Lung (tissue), 12 donors: ENCODE results near the gene BMPR2. TPM values are rescaled to one million over a fixed set of nuclear protein-coding genes. Genes with fewer than 3 reads are reported as not detected.
A peak's percentile ranks its signal among the peaks of the same experiment; 100 is the strongest.

Source experiments
- ATAC-seq: fragments of 200-7000 bp; cut with Tn5 transposase; one replicate; pipeline ENCODE4 v1.9.1; 2020; ENCODE audit warnings: moderate number of reproducible peaks; ENCODE audit not compliant: insufficient read depth, low FRiP score
- DNase-seq, 3 donors: peaks; one replicate each; pipeline ENCODE4 v3.0.0-alpha.2; 2013 to 2017
- H3K27ac ChIP-seq, 2 donors: one replicate each; pipeline ENCODE4 v1.5.1; 2013; ENCODE audit warnings: mild to moderate bottlenecking in 2 of 2, moderate library complexity in 2 of 2, control low read depth in 1 of 2, inconsistent platforms in 1 of 2, low read depth in 1 of 2, low read length in 1 of 2
- H3K27me3 ChIP-seq, 3 donors: one replicate each; pipeline ENCODE4 v1.5.1; 2013; ENCODE audit warnings: low read length in 2 of 3; ENCODE audit not compliant: control insufficient read depth in 3 of 3, insufficient read depth in 3 of 3
- H3K36me3 ChIP-seq, 4 donors: one replicate each; pipeline ENCODE4 v1.5.1; 2013; ENCODE audit warnings: low read length in 4 of 4, mild to moderate bottlenecking in 1 of 4, moderate library complexity in 1 of 4; ENCODE audit not compliant: control insufficient read depth in 4 of 4, insufficient read depth in 4 of 4
- H3K4me1 ChIP-seq, 5 donors: one replicate each; pipeline ENCODE4 v1.5.1; 2013; ENCODE audit warnings: low read length in 5 of 5, mild to moderate bottlenecking in 2 of 5, moderate library complexity in 1 of 5; ENCODE audit not compliant: control insufficient read depth in 5 of 5, insufficient read depth in 5 of 5
- H3K4me3 ChIP-seq: one replicate; pipeline ENCODE4 v1.5.1; 2013; ENCODE audit warnings: mild to moderate bottlenecking, control low read depth, moderate library complexity
- H3K9ac ChIP-seq, 2 donors: one replicate each; pipeline ENCODE4 v1.5.1; 2013; ENCODE audit warnings: low read length in 2 of 2, control low read depth in 1 of 2; ENCODE audit not compliant: insufficient read depth in 1 of 2
- H3K9me3 ChIP-seq, 4 donors: one replicate each; pipeline ENCODE4 v1.5.1; 2013; ENCODE audit warnings: low read length in 3 of 4, mild to moderate bottlenecking in 1 of 4, moderate library complexity in 1 of 4; ENCODE audit not compliant: control insufficient read depth in 4 of 4, insufficient read depth in 3 of 4
- WGBS, 2 donors: extraction: QIAGEN DNeasy Blood & Tissue Kit; methylation state at CpG; one replicate each; pipeline ENCODE4 v1.1.7; 2013; 5-methylcytosine and 5-hydroxymethylcytosine counted together
- polyA plus RNA-seq, 2 donors: library from polyadenylated mRNA; stranded (reverse); fragments of 200-250 nt; gene quantifications; one replicate each; pipeline ENCODE4 v1.2.1, GENCODE V29; 2013
- total RNA-seq, 2 donors: library from RNA; depleted of rRNA in 1 of 2; stranded (reverse); fragments of >200 nt in 1 of 2; gene quantifications; one replicate each; pipeline ENCODE4 v1.2.1, GENCODE V29; 2014 to 2021
- TF ChIP-seq, protein P1 (sequence below): IDR thresholded peaks from 2 replicates; pipeline ENCODE4 v1.5.1; 2012; ENCODE audit warnings: mild to moderate bottlenecking; ENCODE audit errors: control extremely low read depth, extremely low read depth
- donor health status: control.
- donor health status: control.
- donor health status: Bipolar disorder and iron deficiency.
- donor health status: healthy.
- donor health status: DM: yes; HTN: yes; CAD: no.

The BMPR2 gene
- total and polyA plus RNA-seq, 4 donors: 11.4 to 107 (median 36.7) TPM

DNA sequence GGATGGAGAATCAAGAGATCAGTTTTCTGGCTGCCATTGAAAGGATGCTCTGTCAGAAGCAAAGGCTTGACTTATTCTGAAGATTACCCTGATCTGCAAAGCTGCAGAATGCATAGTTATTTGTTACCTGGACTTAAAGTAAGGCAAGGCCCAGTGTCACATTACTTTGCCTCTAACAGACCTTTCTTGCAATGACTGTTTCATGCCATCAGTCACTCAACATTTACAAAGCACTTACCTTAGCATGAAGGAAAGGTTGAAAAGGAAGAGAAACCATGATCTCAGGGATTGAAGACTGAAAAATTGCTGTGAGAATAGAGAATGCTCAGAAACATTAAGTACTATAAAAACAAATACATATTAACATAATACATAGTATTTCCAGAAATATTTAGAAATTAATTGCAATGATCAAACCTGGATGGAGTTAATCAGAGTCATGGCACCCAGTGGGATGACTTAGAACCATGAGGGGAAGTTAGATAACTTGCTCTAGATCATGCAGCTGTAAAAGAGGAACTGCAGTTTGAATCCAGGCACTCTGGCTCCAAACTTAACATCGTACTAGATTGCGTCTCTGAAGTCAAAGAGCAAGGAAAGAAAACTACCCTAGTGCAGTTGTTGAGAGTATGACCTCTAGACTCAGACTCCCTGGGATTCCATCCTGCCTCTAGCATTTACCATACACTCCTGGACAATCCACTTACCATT is 232.2 kb downstream of the BMPR2 start:
- no peak for ATAC-seq

DNA sequence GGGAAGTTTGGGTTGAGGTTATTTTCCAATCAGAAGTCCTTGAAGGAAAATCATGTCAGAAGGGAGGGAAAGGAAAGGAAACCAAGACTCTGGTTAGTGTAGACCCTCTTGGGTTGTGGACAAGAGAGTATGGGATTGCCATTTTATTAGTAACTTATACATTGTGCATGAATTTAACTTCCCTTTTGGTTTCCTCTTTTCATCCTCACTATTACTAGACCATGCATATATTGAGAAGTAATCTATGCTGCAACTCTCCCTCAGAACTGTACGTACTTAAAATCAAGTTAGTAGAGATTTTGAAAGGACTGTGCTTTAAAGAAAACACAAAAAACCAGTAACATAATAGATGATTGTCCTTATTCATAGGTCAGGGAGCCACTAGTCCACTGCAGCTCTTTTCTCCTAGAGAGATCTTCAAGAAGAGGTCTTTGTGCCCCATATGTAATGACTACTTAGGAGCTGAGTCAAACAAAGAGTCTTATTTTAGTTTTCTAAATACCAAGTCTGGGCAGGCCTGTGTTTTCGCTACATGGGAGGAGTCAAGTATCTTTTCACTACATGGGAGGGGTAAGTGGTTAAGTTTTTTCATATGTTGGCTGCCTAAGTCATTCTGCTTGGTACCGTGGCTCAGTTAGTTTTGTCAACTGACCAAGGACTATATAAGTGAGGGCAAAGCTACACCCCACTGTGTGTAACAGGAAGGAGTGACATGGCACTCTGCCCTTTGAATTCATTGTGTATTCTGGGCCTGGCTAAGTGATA is 233.4 kb downstream of the BMPR2 start:
- peak overlapping the region in 1 of 2 donors; percentile 4 for H3K27ac ChIP-seq
- H3K4me1 ChIP-seq: peaks cover 0 to 2% (median 0%) of the 10 kb centered on the region in 5 donors
- no peak overlapping the region for H3K9ac ChIP-seq
- ATAC-seq (peak; percentile 66), DNase-seq (no peak)
- no peak overlapping the region for H3K4me3 ChIP-seq
- no peaks in the 10 kb centered on the region for H3K27me3 ChIP-seq
- TF ChIP-seq, protein P1, sequence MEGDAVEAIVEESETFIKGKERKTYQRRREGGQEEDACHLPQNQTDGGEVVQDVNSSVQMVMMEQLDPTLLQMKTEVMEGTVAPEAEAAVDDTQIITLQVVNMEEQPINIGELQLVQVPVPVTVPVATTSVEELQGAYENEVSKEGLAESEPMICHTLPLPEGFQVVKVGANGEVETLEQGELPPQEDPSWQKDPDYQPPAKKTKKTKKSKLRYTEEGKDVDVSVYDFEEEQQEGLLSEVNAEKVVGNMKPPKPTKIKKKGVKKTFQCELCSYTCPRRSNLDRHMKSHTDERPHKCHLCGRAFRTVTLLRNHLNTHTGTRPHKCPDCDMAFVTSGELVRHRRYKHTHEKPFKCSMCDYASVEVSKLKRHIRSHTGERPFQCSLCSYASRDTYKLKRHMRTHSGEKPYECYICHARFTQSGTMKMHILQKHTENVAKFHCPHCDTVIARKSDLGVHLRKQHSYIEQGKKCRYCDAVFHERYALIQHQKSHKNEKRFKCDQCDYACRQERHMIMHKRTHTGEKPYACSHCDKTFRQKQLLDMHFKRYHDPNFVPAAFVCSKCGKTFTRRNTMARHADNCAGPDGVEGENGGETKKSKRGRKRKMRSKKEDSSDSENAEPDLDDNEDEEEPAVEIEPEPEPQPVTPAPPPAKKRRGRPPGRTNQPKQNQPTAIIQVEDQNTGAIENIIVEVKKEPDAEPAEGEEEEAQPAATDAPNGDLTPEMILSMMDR: no peak
- no peaks in the 10 kb centered on the region for H3K9me3 ChIP-seq
- WGBS, 2 donors: 57 to 58% methylated on average over 3 of the region's 3 CpGs
- H3K36me3 ChIP-seq: no peaks in the 10 kb centered on the region

More for the DNA sequence above, 232.2 kb downstream of the BMPR2 start:
- WGBS, 2 donors: 45 to 72% methylated on average over 2 of the region's 2 CpGs
- Histone ChIP-seq H3K9me3 (no peaks in the 10 kb centered on the region), H3K4me1 (peaks cover 0 to 2% (median 0%) of the 10 kb centered on the region in 5 donors), H3K27me3 (no peaks in the 10 kb centered on the region), H3K36me3 (no peaks in the 10 kb centered on the region), H3K9ac (no peak overlapping the region), H3K27ac (no peak overlapping the region), H3K4me3 (no peak overlapping the region)
- TF ChIP-seq, protein P1: no peak
- DNase-seq: no peak

DNA sequence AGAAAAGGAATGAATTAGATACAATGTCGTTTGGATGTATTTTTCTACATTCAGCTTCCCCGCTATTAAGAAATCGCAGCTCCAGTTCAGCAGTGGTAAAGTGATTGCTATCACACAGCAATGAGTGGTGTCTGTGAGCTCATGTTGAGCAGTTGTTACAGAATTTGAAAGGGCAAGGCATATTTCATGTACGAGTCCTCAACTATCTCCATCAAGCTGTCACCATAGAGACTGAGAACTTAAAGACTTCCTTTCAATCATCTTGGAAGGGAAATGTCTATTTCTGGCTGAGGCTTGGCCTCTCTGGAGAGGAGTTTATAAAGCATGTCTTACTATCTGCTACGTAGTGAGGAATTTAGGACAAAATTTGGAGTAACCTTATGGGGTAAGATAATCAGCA is 234.3 kb downstream of the BMPR2 start:
- Histone ChIP-seq H3K36me3 (no peaks in the 10 kb centered on the region), H3K27me3 (no peaks in the 10 kb centered on the region), H3K4me1 (peaks cover 0 to 2% (median 0%) of the 10 kb centered on the region in 5 donors), H3K4me3 (no peak overlapping the region), H3K9me3 (no peaks in the 10 kb centered on the region), H3K9ac (no peak overlapping the region), H3K27ac (no peak overlapping the region)
- no peak for ATAC-seq
- 83 to 89% methylated on average over 5 of the region's 5 CpGs for WGBS, 2 donors
- TF ChIP-seq, protein P1: no peak
- no peak for DNase-seq
